Fibroblast of villous mesenchyme (primary cell): Measurements from ENCODE around the gene SMURF1. TPM values are rescaled to one million over a fixed set of nuclear protein-coding genes. Genes with fewer than 3 reads are reported as not detected.

Source experiments
- DNase-seq: peaks from one replicate; pipeline ENCODE4 v3.0.0-alpha.2; 2010; ENCODE audit warnings: low read depth
- H3K4me3 ChIP-seq: 2 replicates; pipeline ENCODE4 v1.5.1; 2011; ENCODE audit warnings: low read depth, mild to moderate bottlenecking, low read length
- total RNA-seq: library from RNA; depleted of rRNA; stranded (reverse); fragments of >200 nt; gene quantifications from 2 replicates; pipeline ENCODE4 v1.2.3, GENCODE V29; 2012
- TF ChIP-seq, protein P1 (sequence below): IDR thresholded peaks from 2 replicates; pipeline ENCODE4 v1.5.1; 2012; ENCODE audit warnings: low read depth, mild to moderate bottlenecking, low read length; ENCODE audit not compliant: insufficient read depth

The SMURF1 gene
- total RNA-seq, 1 donor, result 29.8 TPM

DNA sequence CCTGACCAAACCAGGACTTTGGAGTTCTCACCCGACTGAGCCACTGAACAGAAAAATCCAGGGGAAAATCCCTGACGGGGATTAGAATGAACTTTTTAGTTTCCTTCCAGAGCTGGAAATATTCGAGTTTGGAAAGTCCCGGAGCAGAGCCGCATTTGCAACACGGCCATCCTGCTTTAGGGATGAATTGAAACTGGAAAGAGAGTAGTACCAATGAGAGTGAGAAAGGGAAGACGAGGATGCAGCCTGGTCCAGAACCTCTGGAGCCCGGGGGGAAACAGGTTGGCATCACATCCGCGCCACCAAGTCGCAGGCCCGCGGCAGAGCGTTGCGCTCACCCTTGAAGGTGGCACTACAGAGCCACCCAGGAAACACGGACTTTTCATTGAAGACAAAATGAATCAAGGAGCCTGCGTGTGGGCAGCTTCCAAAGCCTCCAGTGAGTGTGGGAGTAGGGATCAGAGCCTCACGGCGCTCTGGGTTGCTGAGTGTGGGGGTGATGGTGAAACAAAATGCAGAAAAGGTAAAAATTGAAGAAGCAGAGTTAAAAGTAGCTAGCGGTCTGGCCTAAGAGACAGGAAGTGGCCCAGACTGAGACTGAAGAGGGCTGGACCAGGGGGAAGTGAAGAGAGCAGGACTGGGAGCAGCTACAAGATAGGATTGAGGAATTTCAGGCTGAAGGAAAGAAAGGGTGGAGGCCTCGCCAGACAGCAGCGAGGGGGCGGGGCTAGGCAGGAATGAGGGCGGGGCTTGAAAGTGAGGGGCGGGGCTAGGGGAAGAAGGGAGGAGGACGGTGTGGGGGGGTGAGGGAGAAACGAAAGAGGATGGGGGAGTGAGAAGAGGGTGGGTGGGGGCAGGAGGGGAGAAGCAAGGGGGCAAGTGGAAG lies 1.8 kb downstream of the SMURF1 start:
- TF ChIP-seq, protein P1, sequence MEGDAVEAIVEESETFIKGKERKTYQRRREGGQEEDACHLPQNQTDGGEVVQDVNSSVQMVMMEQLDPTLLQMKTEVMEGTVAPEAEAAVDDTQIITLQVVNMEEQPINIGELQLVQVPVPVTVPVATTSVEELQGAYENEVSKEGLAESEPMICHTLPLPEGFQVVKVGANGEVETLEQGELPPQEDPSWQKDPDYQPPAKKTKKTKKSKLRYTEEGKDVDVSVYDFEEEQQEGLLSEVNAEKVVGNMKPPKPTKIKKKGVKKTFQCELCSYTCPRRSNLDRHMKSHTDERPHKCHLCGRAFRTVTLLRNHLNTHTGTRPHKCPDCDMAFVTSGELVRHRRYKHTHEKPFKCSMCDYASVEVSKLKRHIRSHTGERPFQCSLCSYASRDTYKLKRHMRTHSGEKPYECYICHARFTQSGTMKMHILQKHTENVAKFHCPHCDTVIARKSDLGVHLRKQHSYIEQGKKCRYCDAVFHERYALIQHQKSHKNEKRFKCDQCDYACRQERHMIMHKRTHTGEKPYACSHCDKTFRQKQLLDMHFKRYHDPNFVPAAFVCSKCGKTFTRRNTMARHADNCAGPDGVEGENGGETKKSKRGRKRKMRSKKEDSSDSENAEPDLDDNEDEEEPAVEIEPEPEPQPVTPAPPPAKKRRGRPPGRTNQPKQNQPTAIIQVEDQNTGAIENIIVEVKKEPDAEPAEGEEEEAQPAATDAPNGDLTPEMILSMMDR, result no peak
- peak overlapping the region; percentile 68 for H3K4me3 ChIP-seq
- DNase-seq, result peak; percentile 89

DNA sequence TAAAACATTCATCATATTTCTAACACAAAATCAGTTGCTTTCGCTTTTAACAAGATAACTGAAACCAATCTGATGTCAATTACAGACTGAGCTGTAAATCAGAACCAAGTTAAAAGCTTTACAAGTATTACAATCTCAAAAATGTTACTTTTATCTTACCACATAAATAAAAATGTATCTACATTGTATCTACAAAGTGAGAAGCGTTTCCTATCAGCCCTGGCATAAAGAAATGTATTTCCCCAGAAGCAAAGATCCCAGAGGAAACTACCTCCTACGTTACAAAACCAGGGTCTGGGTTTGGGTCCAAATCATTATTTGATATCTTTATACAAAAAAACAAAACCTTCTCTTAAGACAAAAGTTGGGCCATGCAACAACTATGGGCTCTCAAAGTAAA lies 2.6 kb downstream of the SMURF1 start:
- no peak for DNase-seq
- H3K4me3 ChIP-seq, result peak overlapping the region; percentile 68
- TF ChIP-seq, protein P1, result no peak

DNA sequence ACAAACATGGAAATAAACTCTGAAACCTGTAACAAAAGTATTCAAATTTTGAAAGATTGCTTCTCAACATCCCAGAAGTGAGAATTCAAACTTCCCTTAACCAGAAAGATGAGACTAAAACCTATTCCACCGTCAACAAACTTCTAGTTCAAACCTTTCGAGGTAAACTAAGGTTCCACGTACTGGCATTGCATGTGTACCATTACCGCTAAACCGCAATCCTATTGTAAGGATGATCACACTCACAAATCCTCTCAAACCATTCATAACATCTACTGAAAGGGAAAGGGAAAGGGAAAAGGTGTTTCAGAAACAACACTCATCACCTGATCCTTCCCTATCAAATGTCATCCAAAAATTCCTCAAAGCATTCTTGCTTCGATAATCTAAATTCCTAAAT lies 3.1 kb downstream of the SMURF1 start:
- peak overlapping the region; percentile 68 for H3K4me3 ChIP-seq
- TF ChIP-seq, protein P1, result no peak
- DNase-seq, result no peak

DNA sequence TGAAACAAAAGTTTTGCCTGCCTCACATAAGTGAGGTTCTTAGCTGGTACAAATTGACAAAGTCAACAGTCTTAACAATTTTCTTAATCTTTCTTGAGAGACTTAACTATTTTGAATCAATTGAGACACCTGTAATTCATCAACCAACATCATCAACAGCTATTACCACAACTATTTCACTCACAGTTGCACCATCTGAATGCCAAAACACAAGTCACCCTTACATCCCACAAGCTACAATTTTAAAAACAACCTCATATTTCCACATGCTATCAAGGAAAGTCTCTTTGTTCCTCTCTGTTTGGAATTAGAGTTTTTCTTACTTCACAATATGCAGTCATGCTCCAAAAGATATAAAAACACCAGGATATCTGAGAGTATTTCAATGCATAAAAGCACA lies 4.9 kb downstream of the SMURF1 start:
- H3K4me3 ChIP-seq, result no peak overlapping the region
- DNase-seq, result peak; percentile 64
- TF ChIP-seq, protein P1, result no peak

DNA sequence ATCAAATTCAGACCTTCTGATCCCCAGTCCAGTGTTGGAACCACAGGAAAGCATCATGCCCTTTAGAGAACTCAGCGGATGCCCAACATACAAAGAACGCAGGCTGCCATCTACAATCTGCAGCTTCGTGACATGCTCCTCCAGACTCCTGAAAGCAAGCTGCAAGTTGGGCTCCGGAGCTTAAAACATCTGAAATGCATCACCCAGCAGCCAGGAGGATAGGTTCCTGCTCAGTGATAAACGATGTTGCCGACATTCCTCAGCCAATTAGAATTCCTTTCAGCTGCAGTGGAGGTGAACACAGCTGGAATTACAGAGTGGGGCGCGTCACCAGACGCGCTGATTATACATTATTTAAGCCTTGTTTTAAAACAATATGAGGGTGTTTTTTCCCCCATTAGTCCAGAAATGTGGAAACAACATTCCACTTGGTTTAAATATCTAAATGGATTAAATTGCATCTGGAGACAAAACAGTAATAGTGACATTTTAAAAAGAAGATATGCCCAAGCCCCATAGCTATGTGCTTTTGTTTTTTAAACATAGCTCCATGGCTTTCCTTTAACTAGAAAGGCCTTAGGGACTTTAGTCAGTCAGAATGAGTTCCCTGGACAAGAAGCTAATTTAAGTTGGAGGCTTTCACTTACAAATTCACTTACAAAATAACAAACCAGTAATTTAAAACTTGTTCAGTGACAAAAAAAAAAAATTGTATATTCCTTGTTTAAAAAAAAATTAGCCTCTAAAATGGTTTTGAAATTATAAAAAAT lies 6.3 kb downstream of the SMURF1 start:
- peak overlapping the region; percentile 33 for H3K4me3 ChIP-seq
- TF ChIP-seq, protein P1, result peak; percentile 12
- peak; percentile 80 for DNase-seq

DNA sequence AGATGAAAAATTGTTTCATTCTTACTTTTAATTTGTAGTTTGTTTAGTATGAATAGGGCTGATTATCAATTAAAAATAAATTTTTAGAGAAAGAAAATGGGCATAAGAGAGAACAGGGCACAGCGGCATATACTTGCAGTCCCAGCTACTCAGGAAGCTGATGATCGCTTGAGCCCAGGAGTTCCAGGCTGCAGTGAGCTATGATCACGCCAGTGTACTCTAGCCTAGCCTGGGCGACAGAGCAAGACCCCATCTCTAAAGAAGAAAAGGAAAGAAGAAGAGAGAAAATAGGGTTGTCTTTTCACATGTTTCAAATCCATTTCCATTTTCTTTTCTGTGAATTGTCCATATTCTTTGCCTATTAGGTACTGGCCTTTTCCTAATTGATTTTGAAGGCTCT lies 8.0 kb downstream of the SMURF1 start:
- no peak overlapping the region for H3K4me3 ChIP-seq
- no peak for DNase-seq
- TF ChIP-seq, protein P1, result no peak
